AG09319 (cell line): ENCODE measurements around the gene TPPP2.
A peak's percentile ranks its signal among the peaks of the same experiment; 100 is the strongest.

Experiments used
- DNase-seq: peaks from one replicate; pipeline ENCODE4 v3.0.0-alpha.2; 2010; ENCODE audit warnings: low read depth; ENCODE audit errors: extremely low read depth
- TF ChIP-seq, protein P1 (sequence below): IDR thresholded peaks from 2 replicates; pipeline ENCODE4 v1.5.1; 2011; ENCODE audit warnings: low read depth, mild to moderate bottlenecking, inconsistent platforms, low read length, moderate library complexity

TPPP2 gene

DNA sequence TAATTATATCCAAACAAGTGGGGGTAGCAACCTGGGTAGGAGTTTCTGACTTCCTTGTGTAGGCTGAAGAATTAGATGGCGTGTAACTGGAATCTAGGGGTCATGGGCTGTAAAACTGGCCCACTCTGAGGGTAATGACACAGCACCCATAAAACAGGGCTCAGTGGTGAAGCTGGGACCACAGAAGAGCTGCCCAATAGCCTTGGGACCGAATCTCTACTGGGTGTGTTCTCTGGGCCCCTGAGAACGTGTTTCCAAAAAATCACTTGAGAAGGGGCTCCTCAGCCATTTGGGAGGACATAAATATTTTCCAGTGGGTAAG lies 31.3 kb downstream of the TPPP2 start:
- TF ChIP-seq, protein P1, sequence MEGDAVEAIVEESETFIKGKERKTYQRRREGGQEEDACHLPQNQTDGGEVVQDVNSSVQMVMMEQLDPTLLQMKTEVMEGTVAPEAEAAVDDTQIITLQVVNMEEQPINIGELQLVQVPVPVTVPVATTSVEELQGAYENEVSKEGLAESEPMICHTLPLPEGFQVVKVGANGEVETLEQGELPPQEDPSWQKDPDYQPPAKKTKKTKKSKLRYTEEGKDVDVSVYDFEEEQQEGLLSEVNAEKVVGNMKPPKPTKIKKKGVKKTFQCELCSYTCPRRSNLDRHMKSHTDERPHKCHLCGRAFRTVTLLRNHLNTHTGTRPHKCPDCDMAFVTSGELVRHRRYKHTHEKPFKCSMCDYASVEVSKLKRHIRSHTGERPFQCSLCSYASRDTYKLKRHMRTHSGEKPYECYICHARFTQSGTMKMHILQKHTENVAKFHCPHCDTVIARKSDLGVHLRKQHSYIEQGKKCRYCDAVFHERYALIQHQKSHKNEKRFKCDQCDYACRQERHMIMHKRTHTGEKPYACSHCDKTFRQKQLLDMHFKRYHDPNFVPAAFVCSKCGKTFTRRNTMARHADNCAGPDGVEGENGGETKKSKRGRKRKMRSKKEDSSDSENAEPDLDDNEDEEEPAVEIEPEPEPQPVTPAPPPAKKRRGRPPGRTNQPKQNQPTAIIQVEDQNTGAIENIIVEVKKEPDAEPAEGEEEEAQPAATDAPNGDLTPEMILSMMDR = no peak
- DNase-seq = no peak

DNA sequence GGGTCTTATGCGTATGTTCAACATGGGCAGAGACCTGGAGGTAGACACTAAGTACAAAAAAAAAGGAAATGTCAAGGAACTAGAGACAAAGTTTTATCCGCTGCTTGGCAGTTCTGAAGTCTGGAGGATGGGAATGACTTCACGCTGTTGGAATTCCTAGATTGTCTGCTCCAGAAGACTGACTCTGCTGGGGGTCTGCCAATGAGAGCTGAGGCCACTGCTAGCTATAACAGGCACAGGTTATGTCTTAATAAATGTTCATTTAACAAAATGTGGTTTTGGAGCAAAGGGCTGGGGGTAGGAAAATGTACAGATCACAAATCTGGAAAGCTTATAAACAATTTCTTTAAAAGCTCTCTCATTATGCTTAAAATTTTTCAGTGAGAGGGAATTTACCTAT lies 33.5 kb downstream of the TPPP2 start:
- DNase-seq = no peak
- TF ChIP-seq, protein P1 = no peak

DNA sequence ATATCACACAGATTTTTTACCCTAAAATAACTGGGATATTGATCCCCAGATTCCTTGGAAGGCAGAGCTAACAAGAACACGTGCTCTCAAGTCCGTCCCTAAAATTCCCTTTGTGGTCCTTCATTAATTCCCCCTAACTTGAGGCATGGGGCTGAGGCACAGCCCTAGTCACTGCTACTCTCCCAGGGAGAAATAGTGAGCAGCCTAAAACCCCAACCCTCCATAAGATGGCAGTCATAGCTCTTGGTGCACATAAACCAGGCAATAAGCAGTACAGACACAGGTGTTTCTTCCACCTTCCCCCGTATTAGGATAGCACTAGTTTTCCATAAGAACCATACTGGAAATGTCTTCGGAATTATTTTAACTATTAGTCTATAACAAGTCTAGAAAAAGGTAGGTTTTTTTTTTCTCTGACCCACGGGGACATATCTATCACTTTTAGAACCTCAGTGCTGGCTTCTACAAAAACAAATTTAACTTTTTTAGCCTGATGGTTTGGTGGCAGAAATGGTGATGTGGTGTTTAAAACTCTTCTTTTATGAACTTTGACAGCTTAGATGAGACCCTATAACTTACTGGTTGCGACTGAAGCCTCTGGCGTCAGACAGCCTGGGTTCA lies 37.0 kb downstream of the TPPP2 start:
- TF ChIP-seq, protein P1 = peak; percentile 12
- DNase-seq = no peak

DNA sequence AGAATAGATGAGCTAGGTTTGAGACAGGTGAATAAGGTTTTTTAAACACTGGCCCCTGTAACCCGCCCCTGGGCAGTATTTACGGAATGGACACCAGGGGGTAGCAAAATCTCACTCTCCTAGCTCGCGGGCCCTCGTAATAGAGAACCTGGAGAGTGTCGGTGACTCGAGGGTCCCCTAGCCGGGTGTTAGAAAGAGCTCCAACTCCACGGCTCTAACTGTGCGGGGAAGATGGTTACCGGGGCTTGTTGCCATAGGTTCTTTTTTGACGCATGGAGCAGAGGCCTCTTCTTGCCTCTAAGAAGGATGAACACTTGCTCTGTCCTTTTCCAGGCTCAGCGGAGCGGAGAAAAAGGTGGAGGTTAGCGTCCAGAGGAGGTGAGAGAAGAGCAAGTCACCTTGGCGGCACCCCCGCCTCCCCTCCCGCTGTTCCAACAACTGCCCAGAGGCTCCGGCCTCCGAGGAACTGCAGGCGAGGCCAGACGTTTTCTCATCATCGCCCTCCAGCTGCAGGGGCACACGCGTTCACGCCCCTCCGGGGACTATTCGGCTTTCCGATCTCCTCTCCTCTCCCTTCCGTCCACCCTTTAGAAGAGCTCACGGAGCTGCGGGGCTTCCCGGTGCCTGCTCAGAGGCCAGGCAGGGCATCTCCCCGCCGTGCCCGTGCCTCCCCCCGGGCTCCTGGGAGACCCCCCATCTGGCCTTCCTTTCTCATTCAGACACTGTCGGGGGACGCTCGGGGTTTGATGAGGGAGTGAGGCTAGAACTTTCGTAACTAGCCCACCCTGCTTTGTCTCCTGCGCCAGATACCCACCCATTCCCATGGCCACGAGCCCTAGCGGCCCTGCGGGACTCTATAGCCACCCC lies 38.7 kb downstream of the TPPP2 start:
- no peak for DNase-seq
- TF ChIP-seq, protein P1 = peak; percentile 74

DNA sequence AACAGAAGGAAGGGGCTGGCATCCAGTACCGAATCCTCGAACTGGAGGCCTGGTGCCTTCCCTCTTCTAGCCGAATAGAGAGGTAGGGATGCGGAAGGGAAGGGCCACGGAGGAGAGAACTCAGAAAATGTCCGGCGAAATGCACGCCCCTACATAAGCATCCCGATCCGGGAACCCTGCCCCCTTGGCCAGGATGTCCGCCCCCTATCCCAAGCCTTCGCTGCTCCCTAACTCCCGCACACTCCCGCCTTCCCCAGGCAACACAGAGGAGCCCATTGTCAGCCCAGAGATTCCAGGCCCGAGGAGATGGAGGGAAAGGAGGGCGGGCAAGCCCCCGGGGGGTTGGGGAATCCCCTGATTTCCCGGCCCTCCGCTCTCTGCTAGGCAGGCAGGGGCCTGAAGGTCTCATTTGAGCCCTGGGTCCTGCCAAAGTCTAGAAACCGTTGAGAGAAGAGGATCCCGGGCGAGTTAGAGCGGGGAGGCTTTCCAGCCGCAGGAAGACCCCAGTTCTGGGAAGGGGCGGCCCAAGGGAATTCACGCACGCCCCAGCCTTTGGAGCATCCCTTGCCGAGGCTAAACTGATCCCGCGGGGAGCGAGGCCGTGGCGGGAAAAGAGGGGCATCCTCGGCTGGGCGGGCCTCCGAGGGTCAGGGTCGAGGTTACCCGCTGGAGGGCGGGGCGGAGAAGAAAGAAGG lies 39.5 kb downstream of the TPPP2 start:
- TF ChIP-seq, protein P1 = no peak
- no peak for DNase-seq

DNA sequence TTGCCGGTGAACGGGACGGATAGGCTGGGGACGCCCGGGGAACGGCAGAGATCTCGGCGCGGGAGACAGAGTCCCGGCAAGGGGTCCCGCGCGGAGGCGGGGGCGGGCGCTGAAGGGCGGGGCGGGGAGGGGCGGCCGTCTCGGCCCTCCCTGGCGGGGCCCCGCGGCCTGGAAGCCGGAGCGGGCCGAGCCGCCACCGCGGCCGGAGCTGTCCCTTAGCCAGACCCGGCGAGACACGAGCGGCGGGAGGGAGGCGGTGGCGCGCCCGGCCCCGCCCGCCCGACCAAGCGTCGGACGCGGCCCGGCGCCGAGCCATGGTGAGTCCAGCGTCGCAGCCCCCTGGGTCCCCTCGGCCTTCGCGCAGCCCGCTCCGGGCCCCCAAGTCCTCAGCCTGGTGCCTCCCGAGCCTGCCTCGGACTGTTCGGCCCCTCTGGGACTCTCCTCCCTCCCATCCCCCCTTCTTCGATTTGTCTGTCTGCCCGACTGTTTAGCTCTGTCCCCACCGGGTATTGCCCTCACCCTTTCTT lies 40.1 kb downstream of the TPPP2 start, which contains the start of gene ARHGEF40:
Gene ARHGEF40, plus strand, starts transcription at position 222 of the 527 bp plus-strand sequence. Its CDS starts 93 bp downstream, at position 315.
- no peak for DNase-seq
- TF ChIP-seq, protein P1 = no peak
